GM18511 (cell line): Measurements from ENCODE around the gene TMX3.

Experiments
- ATAC-seq: cut with Tn5 transposase; IDR thresholded peaks from one replicate; pipeline ENCODE4 v1.9.1; 2021; ENCODE audit warnings: mild to moderate bottlenecking, moderate library complexity; ENCODE audit not compliant: unreplicated experiment

Gene TMX3

GRCh38 chr18:68714712-68715496 is at the start of gene TMX3:
Gene TMX3 (minus strand): TSS chr18:68715108. CDS start chr18:68714981, 127 bp downstream.
- peak; percentile 96 for ATAC-seq

GRCh38 chr18:68764016-68764415 is 49.1 kb upstream of the TMX3 start:
- ATAC-seq: no peak

GRCh38 chr18:68763083-68763482 is 48.2 kb upstream of the TMX3 start:
- no peak for ATAC-seq

GRCh38 chr18:68759308-68759707 is 44.4 kb upstream of the TMX3 start:
- ATAC-seq: no peak

GRCh38 chr18:68757126-68757525 is 42.2 kb upstream of the TMX3 start:
- ATAC-seq: no peak

- ATAC-seq: no peak
Measured at GRCh38 chr18:68742206-68742605, 27.3 kb upstream of the TMX3 start.

- ATAC-seq: no peak
Measured at GRCh38 chr18:68740966-68741365, 26.1 kb upstream of the TMX3 start.

GRCh38 chr18:68739462-68739861 is 24.6 kb upstream of the TMX3 start:
- ATAC-seq: no peak

GRCh38 chr18:68738564-68738963 is 23.7 kb upstream of the TMX3 start:
- ATAC-seq: no peak

GRCh38 chr18:68735483-68736343 is 20.8 kb upstream of the TMX3 start:
- peak; percentile 91 for ATAC-seq

- no peak for ATAC-seq
Measured at GRCh38 chr18:68734308-68734707, 19.4 kb upstream of the TMX3 start.

- ATAC-seq: no peak
Measured at GRCh38 chr18:68733707-68734106, 18.8 kb upstream of the TMX3 start.

- no peak for ATAC-seq
Measured at GRCh38 chr18:68728081-68728700, 13.3 kb upstream of the TMX3 start.

GRCh38 chr18:68727506-68727905 is 12.6 kb upstream of the TMX3 start:
- ATAC-seq: no peak

GRCh38 chr18:68725346-68725745 is 10.4 kb upstream of the TMX3 start:
- no peak for ATAC-seq

- ATAC-seq: no peak
Measured at GRCh38 chr18:68724021-68724420, 9.1 kb upstream of the TMX3 start.

GRCh38 chr18:68723539-68723938 is 8.6 kb upstream of the TMX3 start:
- no peak for ATAC-seq

- peak; percentile 30 for ATAC-seq
Measured at GRCh38 chr18:68722821-68723220, 7.9 kb upstream of the TMX3 start.

- peak; percentile 84 for ATAC-seq
Measured at GRCh38 chr18:68721681-68722583, 7.0 kb upstream of the TMX3 start.

- ATAC-seq: peak; percentile 26
Measured at GRCh38 chr18:68714366-68714711, 569 bp downstream of the TMX3 start.

GRCh38 chr18:68713796-68714195 is 1.1 kb downstream of the TMX3 start:
- ATAC-seq: no peak
